ENCODE data around the gene GCGR. TPM values are rescaled to one million over a fixed set of nuclear protein-coding genes. Genes with fewer than 3 reads are reported as not detected.

Gene GCGR
- total and polyA plus RNA-seq, 10 of the 15 experiments (the other 5 are each of a cell fraction or from before 2014, with no cell fraction given), result not detected

- Histone ChIP-seq H3K27ac (ENCODE audit: control insufficient read depth, insufficient read depth) (no peak overlapping the region), H3K4me3 (no peak overlapping the region), H3K4me1 (ENCODE audit: control insufficient read depth, insufficient read depth, low read length) (no peaks in the 10 kb centered on the region), H2AFZ (ENCODE audit: control insufficient read depth, low read depth, low read length) (no peak overlapping the region), H3K4me2 (ENCODE audit: control insufficient read depth, insufficient read depth) (no peak overlapping the region), H3K27me3 (replicated peaks in 1 of 2; ENCODE audit: control insufficient read depth in 2 of 2, insufficient read depth in 2 of 2, low read length in 1 of 2) (no peaks in the 10 kb centered on the region), H3K36me3 (ENCODE audit: control insufficient read depth in 2 of 2, insufficient read depth in 2 of 2, low read length in 1 of 2) (peaks cover 27 to 33% of the 10 kb centered on the region in 2 experiments), H3K79me2 (ENCODE audit: control insufficient read depth, insufficient read depth, low read length) (no peaks in the 10 kb centered on the region), H3K9ac (ENCODE audit: control insufficient read depth, insufficient read depth, low read length) (no peak overlapping the region), H3K9me3 (replicated peaks; ENCODE audit: control insufficient read depth, insufficient read depth, low read length) (no peaks in the 10 kb centered on the region), H4K20me1 (ENCODE audit: control insufficient read depth, insufficient read depth) (no peaks in the 10 kb centered on the region)
- ChIA-PET POLR2A (no interaction called here), RAD21 (ENCODE audit: unreplicated experiment) (no interaction called here), CTCF (no interaction called here), SMC1A (ENCODE audit: uncharacterized antibody, unreplicated experiment) (no interaction called here)
- WGBS (ENCODE audit: insufficient coverage, insufficient replicate concordance, low lambda C conversion rate, missing lambda C conversion rate), result 97% methylated on average over 15 of the region's 15 CpGs
- DNase-seq (ENCODE audit: low read depth, low spot score) (no peak), ATAC-seq (no peak), FAIRE-seq (no peak)
- intact Hi-C loops (cut with micrococcal nuclease; ENCODE audit: unreplicated experiment) (no loop called here), in situ Hi-C loops (cut with MboI) (no loop called here)
- BruUV-seq (replicated peaks), result no TSS peak
- 0 out of 2 replicates have a peak, but pooled peaks have one; percentile 43 for TF ChIP-seq POLR2A (IDR thresholded peaks at IDR 0.05; ENCODE audit: low read depth, low read length)
- TF ChIP-seq ATF7 (IDR thresholded peaks at IDR 0.05; ENCODE audit: low read depth), result no peak
- TF ChIP-seq SMARCA5 (IDR thresholded peaks at IDR 0.05), result no peak
These were observed 37.9 kb downstream of the GCGR start for GRCh38 chr17:81841866-81842265.

GRCh38 chr17:81842378-81842724, 38.4 kb downstream of the GCGR start:
- Histone ChIP-seq H3K9ac (ENCODE audit: control insufficient read depth, insufficient read depth, low read length) (no peak overlapping the region), H3K4me2 (ENCODE audit: control insufficient read depth, insufficient read depth) (no peak overlapping the region), H4K20me1 (ENCODE audit: control insufficient read depth, insufficient read depth) (no peaks in the 10 kb centered on the region), H3K27me3 (replicated peaks in 1 of 2; ENCODE audit: control insufficient read depth in 2 of 2, insufficient read depth in 2 of 2, low read length in 1 of 2) (no peaks in the 10 kb centered on the region), H3K4me3 (no peak overlapping the region), H3K9me3 (replicated peaks; ENCODE audit: control insufficient read depth, insufficient read depth, low read length) (no peaks in the 10 kb centered on the region), H2AFZ (ENCODE audit: control insufficient read depth, low read depth, low read length) (no peak overlapping the region), H3K4me1 (ENCODE audit: control insufficient read depth, insufficient read depth, low read length) (no peaks in the 10 kb centered on the region), H3K79me2 (ENCODE audit: control insufficient read depth, insufficient read depth, low read length) (no peaks in the 10 kb centered on the region), H3K36me3 (ENCODE audit: control insufficient read depth in 2 of 2, insufficient read depth in 2 of 2, low read length in 1 of 2) (peaks cover 30 to 38% of the 10 kb centered on the region in 2 experiments), H3K27ac (ENCODE audit: control insufficient read depth, insufficient read depth) (no peak overlapping the region)
- no TSS peak for BruUV-seq (replicated peaks)
- ChIA-PET RAD21 (ENCODE audit: unreplicated experiment) (no interaction called here), SMC1A (ENCODE audit: uncharacterized antibody, unreplicated experiment) (no interaction called here), POLR2A (no interaction called here), CTCF (no interaction called here)
- WGBS (ENCODE audit: insufficient coverage, insufficient replicate concordance, low lambda C conversion rate, missing lambda C conversion rate), result 98% methylated on average over 11 of the region's 11 CpGs
- DNase-seq (ENCODE audit: low read depth, low spot score) (no peak), ATAC-seq (no peak), FAIRE-seq (no peak)
- intact Hi-C loops (cut with micrococcal nuclease; ENCODE audit: unreplicated experiment), result no loop called here
- in situ Hi-C loops (cut with MboI), result no loop called here
- TF ChIP-seq PRDM15 (CRISPR knock-in tag; IDR thresholded peaks at IDR 0.05), result no peak
- TF ChIP-seq ATF2 (IDR thresholded peaks at IDR 0.05; ENCODE audit: low read length), result no peak
- TF ChIP-seq SRF (IDR thresholded peaks at IDR 0.05; ENCODE audit: low read depth in 2 of 2, low read length in 2 of 2), result no peak
- TF ChIP-seq EP300 (IDR thresholded peaks at IDR 0.05; ENCODE audit: borderline replicate concordance in 1 of 2, control insufficient read depth in 1 of 2, low read depth in 2 of 2, low read length in 2 of 2), result no peak
- TF ChIP-seq IKZF1 (conservative IDR thresholded peaks at IDR 0.05), result no peak
- TF ChIP-seq JUNB (IDR thresholded peaks at IDR 0.05), result no peak
- TF ChIP-seq E4F1 (IDR thresholded peaks at IDR 0.05; ENCODE audit: borderline replicate concordance, partially characterized antibody), result no peak
- TF ChIP-seq TCF12 (IDR thresholded peaks at IDR 0.05; ENCODE audit: low read depth, low read length), result no peak
- no peak for TF ChIP-seq TAF1 (IDR thresholded peaks at IDR 0.05; ENCODE audit: borderline replicate concordance, low read depth, low read length)
